AG04450 (cell line): ENCODE measurements around the gene SNRNP70. TPM values are rescaled to one million over a fixed set of nuclear protein-coding genes. Genes with fewer than 3 reads are reported as not detected.

Experiments
- CTCF ChIA-PET: fragments of 300-600, 350-600 bp; formaldehyde crosslinking; extraction: SDS; loops from one replicate; lab custom pipeline; 2022; ENCODE audit warnings: antibody characterized with exemption, inconsistent platforms; lab: Charles Lee
- POLR2A ChIA-PET: fragments of 350-600 bp; formaldehyde crosslinking; extraction: SDS; loops from one replicate; lab custom pipeline; 2021; ENCODE audit warnings: antibody characterized with exemption, inconsistent platforms; lab: Yijun Ruan, JAX
- DNase-seq: peaks from one replicate; pipeline ENCODE4 v3.0.0-alpha.2; 2011; ENCODE audit warnings: low read depth, low spot score
- H3K27ac ChIP-seq: one replicate; pipeline ENCODE4 v1.5.1; 2012; ENCODE audit warnings: low read depth, low read length, control low read depth
- H3K27me3 ChIP-seq: one replicate; pipeline ENCODE4 v1.6.0; 2012; ENCODE audit warnings: low read length; ENCODE audit not compliant: control insufficient read depth, insufficient read depth
- H3K4me3 ChIP-seq: 2 replicates; pipeline ENCODE4 v1.5.1; 2011; ENCODE audit warnings: mild to moderate bottlenecking, low read depth, low read length, control low read depth
- H3K9me3 ChIP-seq: 2 replicates; pipeline ENCODE4 v1.5.1; 2012; ENCODE audit warnings: low read length; ENCODE audit not compliant: control insufficient read depth, insufficient read depth
- polyA plus RNA-seq: library from polyadenylated mRNA; depleted of rRNA; stranded (reverse); fragments of >200 nt; gene quantifications from 2 replicates; pipeline ENCODE4 v1.2.3, GENCODE V29; 2011
- TF ChIP-seq, protein P1 (sequence below): IDR thresholded peaks from 2 replicates; pipeline ENCODE4 v1.5.1; 2011; ENCODE audit warnings: low read depth, low read length, control low read depth, inconsistent platforms

Gene SNRNP70
- polyA plus RNA-seq, 1 experiment, result 117 TPM

DNA sequence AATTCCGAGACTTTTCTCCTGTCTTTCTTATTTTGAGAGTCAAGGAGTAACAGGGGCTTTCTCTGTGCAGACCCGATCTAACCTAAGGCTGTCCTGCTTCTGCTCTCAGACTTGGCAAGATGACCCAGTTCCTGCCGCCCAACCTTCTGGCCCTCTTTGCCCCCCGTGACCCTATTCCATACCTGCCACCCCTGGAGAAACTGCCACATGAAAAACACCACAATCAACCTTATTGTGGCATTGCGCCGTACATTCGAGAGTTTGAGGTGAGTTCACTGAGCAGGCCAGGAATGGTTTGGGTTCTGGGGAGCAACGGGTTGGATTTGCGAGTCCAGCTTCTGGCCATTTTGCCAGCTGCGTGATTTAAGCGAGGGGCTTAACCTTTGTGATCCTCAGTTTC lies 1.0 kb downstream of the SNRNP70 start:
- Histone ChIP-seq H3K4me3 (peak overlapping the region; percentile 96), H3K27ac (no peak overlapping the region), H3K27me3 (no peaks in the 10 kb centered on the region), H3K9me3 (peaks cover 3% of the 10 kb centered on the region; the same call in 1 of the 2 replicates)
- DNase-seq, result no peak
- POLR2A ChIA-PET, result interaction anchor here (0.6 to 1.0 kb wide), 3 partner anchors 12 to 1819 kb away, joined by 3 to 6 read pairs (median 4); no protein-coding TSS in a partner anchor
- CTCF ChIA-PET, result interaction anchor here (0.6 to 2.4 kb wide), 3 partner anchors 12 to 60 kb away, joined by 3 to 21 read pairs (median 6); no protein-coding TSS in a partner anchor
- TF ChIP-seq, protein P1, sequence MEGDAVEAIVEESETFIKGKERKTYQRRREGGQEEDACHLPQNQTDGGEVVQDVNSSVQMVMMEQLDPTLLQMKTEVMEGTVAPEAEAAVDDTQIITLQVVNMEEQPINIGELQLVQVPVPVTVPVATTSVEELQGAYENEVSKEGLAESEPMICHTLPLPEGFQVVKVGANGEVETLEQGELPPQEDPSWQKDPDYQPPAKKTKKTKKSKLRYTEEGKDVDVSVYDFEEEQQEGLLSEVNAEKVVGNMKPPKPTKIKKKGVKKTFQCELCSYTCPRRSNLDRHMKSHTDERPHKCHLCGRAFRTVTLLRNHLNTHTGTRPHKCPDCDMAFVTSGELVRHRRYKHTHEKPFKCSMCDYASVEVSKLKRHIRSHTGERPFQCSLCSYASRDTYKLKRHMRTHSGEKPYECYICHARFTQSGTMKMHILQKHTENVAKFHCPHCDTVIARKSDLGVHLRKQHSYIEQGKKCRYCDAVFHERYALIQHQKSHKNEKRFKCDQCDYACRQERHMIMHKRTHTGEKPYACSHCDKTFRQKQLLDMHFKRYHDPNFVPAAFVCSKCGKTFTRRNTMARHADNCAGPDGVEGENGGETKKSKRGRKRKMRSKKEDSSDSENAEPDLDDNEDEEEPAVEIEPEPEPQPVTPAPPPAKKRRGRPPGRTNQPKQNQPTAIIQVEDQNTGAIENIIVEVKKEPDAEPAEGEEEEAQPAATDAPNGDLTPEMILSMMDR, result no peak

DNA sequence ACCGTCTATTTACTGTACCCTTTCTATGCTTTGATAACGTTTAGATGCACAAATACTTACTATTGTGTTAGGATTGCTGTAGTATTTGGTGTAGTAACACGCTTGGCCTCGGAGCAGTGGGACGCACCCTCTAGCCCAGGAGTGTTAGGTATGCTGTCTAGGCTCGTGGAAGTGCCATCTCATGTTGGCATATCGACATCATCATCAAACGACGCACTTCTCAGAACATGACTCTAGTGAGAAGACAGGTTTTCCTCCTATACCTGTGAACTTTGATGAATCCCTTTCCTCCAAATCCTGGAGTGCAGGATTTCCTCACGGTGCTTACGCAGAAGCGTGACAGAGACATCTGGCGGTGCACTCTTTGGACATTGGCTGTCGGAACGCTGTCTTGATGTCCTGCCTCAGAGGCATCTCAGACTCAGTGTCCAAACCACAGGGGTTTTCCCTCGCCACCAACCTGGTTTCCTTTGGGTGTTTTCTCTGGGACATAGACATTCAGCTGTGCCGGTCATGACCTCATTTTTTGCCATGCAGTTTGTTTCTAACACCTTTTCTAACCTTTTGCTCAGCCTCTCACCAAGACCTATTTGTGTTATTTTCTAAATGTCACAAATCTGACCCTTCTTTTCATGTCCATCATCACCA lies 6.3 kb downstream of the SNRNP70 start:
- CTCF ChIA-PET, result interaction anchor here (0.6 kb wide), 1 partner anchor 209 kb away, joined by 4 read pairs; no protein-coding TSS in a partner anchor
- H3K4me3 ChIP-seq, result no peak overlapping the region
- TF ChIP-seq, protein P1, result no peak
- no peak for DNase-seq
- POLR2A ChIA-PET, result no interaction called here
- no peak overlapping the region for H3K27ac ChIP-seq
- H3K9me3 ChIP-seq, result no peaks in the 10 kb centered on the region
- no peaks in the 10 kb centered on the region for H3K27me3 ChIP-seq

GRCh38 chr19:49092686-49093085 lies 7.4 kb downstream of the SNRNP70 start:
- POLR2A ChIA-PET, result no interaction called here
- Histone ChIP-seq H3K9me3 (no peaks in the 10 kb centered on the region), H3K27me3 (no peaks in the 10 kb centered on the region), H3K4me3 (no peak overlapping the region), H3K27ac (no peak overlapping the region)
- TF ChIP-seq, protein P1, result no peak
- DNase-seq, result no peak
- CTCF ChIA-PET, result interaction anchor here (1.5 kb wide), 1 partner anchor 134 kb away, joined by 4 read pairs; no protein-coding TSS in a partner anchor

- TF ChIP-seq, protein P1, result no peak
- Histone ChIP-seq H3K27me3 (no peaks in the 10 kb centered on the region), H3K4me3 (no peak overlapping the region), H3K27ac (no peak overlapping the region), H3K9me3 (no peaks in the 10 kb centered on the region)
- no peak for DNase-seq
- CTCF ChIA-PET, result interaction anchor here (0.7 to 2.2 kb wide), 6 partner anchors 10 to 334 kb away, joined by 3 to 12 read pairs (median 4); no protein-coding TSS in a partner anchor
- POLR2A ChIA-PET, result interaction anchor here (0.7 kb wide), 1 partner anchor 16 kb away, joined by 3 read pairs; no protein-coding TSS in a partner anchor
These were observed 9.5 kb downstream of the SNRNP70 start for GRCh38 chr19:49094505-49095482.
